AG04449 (cell line): ENCODE data around the gene TM9SF2.
A peak's percentile ranks its signal among the peaks of the same experiment; 100 is the strongest.
"Not testable (repeated sequence)": the region's sequence is repeated elsewhere in the genome, so short reads cannot be mapped to it uniquely, and the experiment has no call there.

ENCODE experiments used
- CTCF ChIA-PET: fragments of 350-600 bp; formaldehyde crosslinking; extraction: SDS; loops from one replicate; lab custom pipeline; 2021; ENCODE audit warnings: antibody characterized with exemption; lab: Yijun Ruan, JAX
- POLR2A ChIA-PET: fragments of 400-600, 350-600 bp; formaldehyde crosslinking; extraction: SDS; loops from one replicate; lab custom pipeline; 2020; ENCODE audit warnings: antibody characterized with exemption, inconsistent platforms; lab: Yijun Ruan, JAX
- DNase-seq: peaks from one replicate; pipeline ENCODE4 v3.0.0-alpha.2; 2010; ENCODE audit warnings: low read depth, low spot score
- H3K4me3 ChIP-seq: 2 replicates; pipeline ENCODE4 v1.5.1; 2011; ENCODE audit warnings: low read depth, mild to moderate bottlenecking, control low read depth, low read length
- TF ChIP-seq, protein P1 (sequence below): IDR thresholded peaks from one replicate; pipeline ENCODE4 v1.5.1; 2011; ENCODE audit warnings: mild to moderate bottlenecking, moderate library complexity, low read length, control low read depth, inconsistent platforms; ENCODE audit not compliant: insufficient read depth; ENCODE audit errors: missing control alignments

Gene TM9SF2

DNA sequence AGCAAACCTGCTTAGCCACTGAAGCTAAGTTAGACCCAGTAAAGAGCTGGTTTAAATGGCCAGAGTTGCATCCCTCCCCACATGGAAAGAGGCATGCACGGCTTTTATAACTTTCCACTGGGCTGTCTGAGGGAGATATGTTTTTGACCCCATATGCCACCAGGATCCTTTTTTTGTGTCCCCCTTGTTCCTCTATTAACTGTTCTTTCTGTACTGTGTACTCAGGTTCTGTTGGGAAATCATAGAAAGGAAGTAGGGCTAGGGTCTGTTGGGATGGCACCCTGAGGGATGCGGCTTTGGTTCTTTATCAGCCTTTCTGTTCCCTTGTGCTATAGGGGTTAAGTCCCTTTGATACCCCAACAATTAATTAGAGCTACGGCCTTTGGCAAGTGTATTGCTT, 12.2 kb upstream of the TM9SF2 start:
- no peak overlapping the region for H3K4me3 ChIP-seq
- ChIA-PET POLR2A (no interaction called here), CTCF (interaction anchor here (0.7 to 1.8 kb wide), 4 partner anchors 13 to 52 kb away, joined by 3 to 6 read pairs (median 4); no protein-coding TSS in a partner anchor)
- DNase-seq = no peak
- TF ChIP-seq, protein P1, sequence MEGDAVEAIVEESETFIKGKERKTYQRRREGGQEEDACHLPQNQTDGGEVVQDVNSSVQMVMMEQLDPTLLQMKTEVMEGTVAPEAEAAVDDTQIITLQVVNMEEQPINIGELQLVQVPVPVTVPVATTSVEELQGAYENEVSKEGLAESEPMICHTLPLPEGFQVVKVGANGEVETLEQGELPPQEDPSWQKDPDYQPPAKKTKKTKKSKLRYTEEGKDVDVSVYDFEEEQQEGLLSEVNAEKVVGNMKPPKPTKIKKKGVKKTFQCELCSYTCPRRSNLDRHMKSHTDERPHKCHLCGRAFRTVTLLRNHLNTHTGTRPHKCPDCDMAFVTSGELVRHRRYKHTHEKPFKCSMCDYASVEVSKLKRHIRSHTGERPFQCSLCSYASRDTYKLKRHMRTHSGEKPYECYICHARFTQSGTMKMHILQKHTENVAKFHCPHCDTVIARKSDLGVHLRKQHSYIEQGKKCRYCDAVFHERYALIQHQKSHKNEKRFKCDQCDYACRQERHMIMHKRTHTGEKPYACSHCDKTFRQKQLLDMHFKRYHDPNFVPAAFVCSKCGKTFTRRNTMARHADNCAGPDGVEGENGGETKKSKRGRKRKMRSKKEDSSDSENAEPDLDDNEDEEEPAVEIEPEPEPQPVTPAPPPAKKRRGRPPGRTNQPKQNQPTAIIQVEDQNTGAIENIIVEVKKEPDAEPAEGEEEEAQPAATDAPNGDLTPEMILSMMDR = no peak

DNA sequence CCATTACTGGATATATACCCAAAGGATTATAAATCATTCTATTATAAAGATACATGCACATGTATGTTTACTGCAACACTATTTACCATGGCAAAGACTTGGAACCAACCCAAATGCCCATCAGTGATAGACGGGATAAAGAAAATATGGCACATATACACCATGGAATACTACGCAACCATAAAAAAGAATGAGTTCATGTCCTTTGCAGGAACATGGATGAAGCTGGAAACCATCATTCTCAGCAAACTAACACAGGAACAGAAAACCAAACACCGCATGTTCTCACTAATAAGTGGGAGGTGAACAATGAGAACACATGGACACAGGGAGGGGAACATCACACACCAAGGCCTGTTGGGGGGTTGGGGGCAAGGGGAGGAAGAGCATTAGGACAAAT, 9.5 kb upstream of the TM9SF2 start:
- CTCF ChIA-PET, DNase-seq, H3K4me3 ChIP-seq, POLR2A ChIA-PET: not testable (repeated sequence)

DNA sequence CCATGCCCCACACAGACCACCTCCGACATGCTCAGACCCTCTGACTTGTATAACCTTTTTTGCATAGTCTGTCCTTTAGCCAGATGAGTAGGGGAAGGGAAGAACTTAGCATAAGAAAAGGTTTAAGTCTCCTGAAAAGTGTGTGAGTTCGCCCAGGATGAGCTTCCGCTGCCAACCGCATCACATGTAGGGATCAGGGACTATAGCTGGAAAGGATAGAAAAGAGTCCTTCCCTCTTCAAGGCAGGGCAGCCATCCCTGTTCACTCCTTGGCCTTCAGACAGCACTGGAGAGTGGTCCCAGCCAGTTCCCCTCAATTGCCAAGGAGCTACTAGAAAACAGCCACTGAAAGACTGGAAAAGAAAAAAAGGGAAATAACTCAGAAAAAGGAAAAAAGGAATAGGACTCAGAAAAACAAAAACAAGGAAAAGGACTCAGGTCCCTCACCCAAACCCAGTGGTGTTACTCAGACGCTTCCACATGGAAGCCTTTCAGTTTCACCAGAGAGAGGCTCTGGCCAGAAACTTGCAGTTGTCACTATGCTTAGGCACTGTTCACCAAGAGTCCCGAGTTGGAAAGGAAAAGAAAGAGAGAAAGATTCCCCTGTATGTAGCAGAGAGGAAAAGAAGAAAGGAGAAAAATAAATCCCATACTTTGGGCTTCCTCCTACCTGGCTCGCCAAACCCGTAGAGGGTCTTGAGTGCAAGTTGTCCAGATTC, 5.6 kb upstream of the TM9SF2 start:
- H3K4me3 ChIP-seq = no peak overlapping the region
- CTCF ChIA-PET = interaction anchor here (0.9 to 1.4 kb wide), 3 partner anchors 10 to 319 kb away, joined by 3 to 4 read pairs (median 3); no protein-coding TSS in a partner anchor
- POLR2A ChIA-PET = no interaction called here
- TF ChIP-seq, protein P1 = no peak
- DNase-seq = no peak

DNA sequence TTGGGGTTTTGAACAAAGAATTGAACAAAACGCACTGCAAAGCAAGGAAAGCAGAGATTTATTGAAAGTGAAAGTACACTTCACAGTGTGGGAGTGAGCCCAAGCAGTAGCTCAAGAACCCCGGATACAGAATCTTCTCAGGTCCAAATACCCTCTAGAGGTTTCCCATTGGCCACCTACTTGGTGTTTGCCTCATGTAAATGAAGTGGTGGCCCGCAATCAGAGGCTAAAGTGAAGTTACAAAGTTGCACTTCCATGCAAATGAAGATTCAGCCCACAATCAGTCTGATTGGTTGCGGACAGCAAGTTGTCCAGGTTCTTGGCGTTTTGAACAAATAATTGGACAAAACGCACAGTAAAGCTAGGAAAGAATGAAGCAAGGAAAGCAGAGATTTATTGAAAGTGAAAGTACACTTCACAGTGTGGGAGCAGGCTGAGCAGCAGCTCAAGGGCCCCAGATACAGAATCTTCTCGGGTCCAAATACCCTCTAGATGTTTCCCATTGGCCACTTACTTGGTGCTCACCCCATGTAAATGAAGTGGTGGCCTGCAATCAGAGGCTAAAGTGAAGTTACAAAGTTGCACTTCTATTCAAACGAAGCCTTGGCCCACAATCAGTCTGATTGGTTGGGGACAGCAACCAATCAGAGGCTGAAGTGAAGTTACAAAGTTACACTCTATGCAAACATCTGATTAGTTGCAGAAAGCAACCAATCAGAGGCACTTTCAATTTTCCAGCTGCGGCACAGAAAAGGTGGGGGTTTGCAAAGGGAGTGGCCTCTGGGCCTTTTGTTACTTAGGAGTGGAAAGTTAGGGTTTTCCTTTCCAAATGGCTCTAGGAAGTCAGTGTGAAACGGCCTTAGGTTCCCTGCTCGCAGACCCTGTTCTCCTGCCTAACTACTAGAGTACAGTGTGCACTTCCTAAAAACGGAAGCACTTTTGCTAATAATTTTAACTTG, 4.8 kb upstream of the TM9SF2 start:
- DNase-seq = no peak
- ChIA-PET CTCF (interaction anchor here (0.9 to 1.4 kb wide), 4 partner anchors 9 to 320 kb away, joined by 3 to 4 read pairs (median 3); no protein-coding TSS in a partner anchor), POLR2A (no interaction called here)
- no peak overlapping the region; the same call in 1 of the 2 replicates for H3K4me3 ChIP-seq
- TF ChIP-seq, protein P1 = no peak

DNA sequence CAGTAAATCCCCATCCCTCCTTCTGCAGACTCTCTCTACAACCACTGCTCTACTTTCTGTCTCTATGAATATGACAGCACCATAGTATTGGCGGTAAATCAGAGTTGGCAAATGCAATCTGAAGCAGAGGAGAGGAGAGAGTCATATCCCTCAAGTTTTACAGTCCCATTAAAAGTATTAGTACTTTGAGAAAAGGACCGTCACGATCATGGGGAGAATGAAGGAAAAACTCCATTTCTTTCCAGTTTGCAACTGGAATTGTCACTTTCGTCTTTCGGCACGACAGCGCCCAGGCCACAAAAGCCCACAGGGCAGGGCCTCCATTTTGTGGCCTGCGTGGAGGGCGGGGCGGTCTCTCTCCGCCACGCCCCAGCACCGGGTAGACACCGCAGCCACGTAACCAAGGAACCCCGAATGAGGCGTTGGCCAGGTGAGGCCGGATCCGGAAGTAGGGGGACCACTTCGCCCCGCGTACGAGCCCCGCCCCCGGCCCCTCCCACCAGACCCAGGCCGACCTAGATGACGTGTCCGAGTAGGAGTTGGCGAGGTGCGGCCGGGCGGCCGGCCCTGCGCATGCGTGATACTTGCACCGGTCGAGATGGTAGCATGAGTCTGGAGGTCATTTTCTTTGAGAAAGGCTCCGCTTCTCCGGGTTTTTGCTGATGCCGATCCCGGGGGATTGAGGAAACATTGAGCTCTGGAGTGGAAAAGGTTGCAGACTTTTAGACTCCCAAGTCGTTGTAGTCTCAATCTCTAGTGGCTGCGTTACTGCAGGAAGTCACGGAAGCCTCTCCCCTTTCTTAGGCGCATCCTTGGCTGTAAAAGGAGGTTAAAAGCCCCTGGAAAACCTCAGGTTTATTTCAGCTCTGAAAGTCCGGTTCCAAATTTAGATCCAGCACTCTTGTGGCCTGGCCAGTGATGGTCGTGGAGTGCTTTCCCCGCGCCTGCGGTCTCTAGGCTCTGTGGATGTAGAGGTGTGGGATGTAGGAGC, 2.8 kb upstream of the TM9SF2 start:
- peak overlapping the region; percentile 49 for H3K4me3 ChIP-seq
- TF ChIP-seq, protein P1 = no peak
- POLR2A ChIA-PET = no interaction called here
- CTCF ChIA-PET = interaction anchor here (0.6 to 10.9 kb wide), 3 partner anchors 17 to 63 kb away, joined by 3 to 107 read pairs (median 56); no protein-coding TSS in a partner anchor
- DNase-seq = peak; percentile 70

DNA sequence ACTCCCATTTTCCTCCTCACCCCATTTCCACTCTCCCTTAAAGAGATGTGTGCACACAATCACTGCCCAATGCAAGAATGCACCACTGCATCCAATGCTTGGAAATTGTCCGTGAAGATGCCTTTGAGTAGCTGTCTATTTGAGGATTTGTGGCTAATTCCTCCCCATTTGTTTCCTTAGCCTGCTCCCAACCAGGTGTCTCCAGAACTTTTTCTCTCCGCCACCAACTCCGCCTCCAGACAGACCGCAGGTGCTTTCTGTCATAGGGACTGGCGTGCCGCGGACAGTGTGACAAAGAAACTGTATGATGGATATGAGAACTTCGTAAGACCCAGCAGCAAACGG, 461 bp upstream of the TM9SF2 start:
- CTCF ChIA-PET = interaction anchor here (2.0 to 10.9 kb wide), 4 partner anchors 15 to 235 kb away, joined by 6 to 116 read pairs (median 82); no protein-coding TSS in a partner anchor
- TF ChIP-seq, protein P1 = no peak
- DNase-seq = no peak
- POLR2A ChIA-PET = no interaction called here
- peak overlapping the region; percentile 92 for H3K4me3 ChIP-seq
